GM12891 (cell line): ENCODE data around the gene SARDH.
"Not testable (repeated sequence)": the region's sequence is repeated elsewhere in the genome, so short reads cannot be mapped to it uniquely, and the experiment has no call there.

Source experiments
- DNase-seq: peaks from one replicate; pipeline ENCODE4 v3.0.0; 2011; ENCODE audit warnings: low spot score; ENCODE audit not compliant: insufficient read length
- FAIRE-seq: peaks from 2 replicates; lab custom pipeline; 2011; peaks lifted over from hg19 to GRCh38; lab: Jason Lieb, UNC
- PAX5 ChIP-seq: IDR thresholded peaks from 2 replicates; pipeline ENCODE4 v1.6.1; 2011; ENCODE audit warnings: low read length, moderate library complexity, mild to moderate bottlenecking; ENCODE audit not compliant: insufficient read depth, severe bottlenecking
- POLR2A ChIP-seq: IDR thresholded peaks from 2 replicates; pipeline ENCODE4 v1.6.1; 2011; ENCODE audit warnings: low read depth, low read length, control low read depth
- POLR2AphosphoS5 ChIP-seq: IDR thresholded peaks from 2 replicates; pipeline ENCODE4 v1.6.1; 2011; ENCODE audit warnings: low read depth, low read length, control low read depth
- POU2F2 ChIP-seq: IDR thresholded peaks from 2 replicates; pipeline ENCODE4 v1.6.1; 2011; ENCODE audit warnings: low read depth, mild to moderate bottlenecking, control low read depth, low read length, moderate library complexity
- SPI1 ChIP-seq: IDR thresholded peaks from 2 replicates; pipeline ENCODE4 v1.6.1; 2011; ENCODE audit warnings: low read depth, low read length, control low read depth
- TAF1 ChIP-seq: IDR thresholded peaks from 2 replicates; pipeline ENCODE4 v1.6.1; 2011; ENCODE audit warnings: low read depth, low read length, control low read depth

The SARDH gene

DNA sequence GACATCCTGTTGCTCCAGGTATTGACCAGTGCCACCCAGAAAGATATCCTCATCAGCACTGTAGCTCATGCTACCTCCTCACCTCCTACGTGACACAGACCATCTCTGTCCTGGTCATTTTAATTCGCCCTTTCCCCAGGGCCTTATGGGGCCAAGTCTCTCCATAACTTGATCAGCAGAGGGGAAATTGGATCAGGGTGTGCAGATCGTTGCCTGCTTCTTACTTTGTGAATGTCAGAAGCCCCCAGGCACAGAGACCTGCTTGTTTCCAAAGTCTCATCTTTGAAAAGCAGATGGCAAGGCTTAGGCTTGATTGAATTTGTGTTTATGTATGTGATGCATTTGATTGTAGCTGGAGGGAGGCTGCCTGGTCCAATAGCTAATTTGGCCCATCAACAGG, 110.8 kb downstream of the SARDH start:
- FAIRE-seq = no peak
- TF ChIP-seq SPI1 (no peak), POU2F2 (no peak), TAF1 (no peak), PAX5 (no peak), POLR2AphosphoS5 (no peak), POLR2A (no peak)

DNA sequence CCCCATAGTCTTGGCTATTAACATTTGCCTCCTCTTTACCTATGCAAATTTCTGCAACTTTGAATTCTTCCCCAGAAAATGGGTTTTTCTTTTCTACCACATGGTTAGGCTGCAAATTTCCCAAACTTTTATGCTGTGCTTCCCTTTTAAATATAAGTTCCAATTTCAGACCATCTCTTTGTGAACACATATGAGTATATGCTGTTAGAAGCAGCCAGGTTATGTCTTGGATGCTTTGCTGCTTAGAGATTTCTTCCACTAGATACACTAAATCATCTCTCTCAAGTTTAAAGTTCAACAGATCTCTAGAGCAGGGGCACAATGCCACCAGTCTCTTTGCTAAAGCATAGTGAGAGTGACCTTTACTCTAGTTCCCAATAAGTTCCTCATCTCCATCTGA, 112.1 kb downstream of the SARDH start:
- DNase-seq, FAIRE-seq: not testable (repeated sequence)

More for the DNA sequence above, 110.8 kb downstream of the SARDH start:
- no peak for DNase-seq

DNA sequence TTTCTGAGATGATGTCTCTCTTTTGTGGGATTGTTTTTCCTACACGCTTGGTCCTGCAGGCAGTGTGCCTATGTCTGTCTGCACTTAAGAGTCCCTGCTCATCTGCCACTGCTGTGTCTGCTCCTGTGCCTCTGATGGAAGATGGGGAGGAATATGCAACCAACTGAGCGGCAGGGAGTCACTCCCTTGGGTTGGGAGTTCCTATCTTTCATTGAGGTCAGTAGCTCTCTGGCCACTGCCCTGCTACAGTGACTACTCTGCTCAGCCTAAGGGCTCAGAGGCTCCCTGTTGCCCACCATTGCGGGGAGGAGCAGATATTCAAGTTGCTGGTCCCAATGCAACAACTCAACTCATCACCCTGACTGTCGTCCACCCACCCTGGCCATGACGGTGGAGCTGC, 115.6 kb downstream of the SARDH start:
- FAIRE-seq = no peak
- no peak for TF ChIP-seq PAX5
- TF ChIP-seq SPI1 = no peak
- no peak for TF ChIP-seq TAF1
- TF ChIP-seq POLR2A = no peak
- no peak for TF ChIP-seq POU2F2
- TF ChIP-seq POLR2AphosphoS5 = no peak
- no peak for DNase-seq

DNA sequence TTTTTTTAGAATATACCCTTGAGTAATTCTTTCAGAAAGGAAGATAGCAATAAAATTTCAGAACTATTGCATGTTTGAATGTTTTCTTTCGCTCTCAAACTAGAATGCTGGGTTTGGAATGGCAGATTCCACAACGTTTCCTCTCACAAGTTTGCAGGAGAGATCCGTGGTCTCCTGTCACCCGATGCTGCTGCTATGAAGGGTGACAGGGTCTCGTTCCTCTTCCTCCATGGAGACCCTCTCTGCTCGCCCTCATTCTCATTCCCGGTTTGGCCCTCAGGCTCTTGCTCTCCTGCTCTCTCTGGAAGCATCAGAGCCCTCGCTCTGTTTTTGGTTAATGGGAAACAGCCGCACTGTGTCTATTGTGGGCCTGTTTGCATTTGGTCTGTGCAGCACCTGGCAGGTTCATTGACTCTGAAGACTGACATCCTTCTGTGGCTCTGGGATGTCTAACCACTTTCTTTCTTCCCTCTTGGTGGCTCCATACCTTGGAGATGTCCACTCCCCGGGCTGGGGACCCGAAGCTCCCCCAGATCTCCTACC, 116.4 kb downstream of the SARDH start:
- FAIRE-seq (no peak), DNase-seq (no peak)
- no peak for TF ChIP-seq PAX5
- TF ChIP-seq POLR2AphosphoS5 = no peak
- TF ChIP-seq POU2F2 = no peak
- no peak for TF ChIP-seq TAF1
- TF ChIP-seq POLR2A = no peak
- no peak for TF ChIP-seq SPI1

DNA sequence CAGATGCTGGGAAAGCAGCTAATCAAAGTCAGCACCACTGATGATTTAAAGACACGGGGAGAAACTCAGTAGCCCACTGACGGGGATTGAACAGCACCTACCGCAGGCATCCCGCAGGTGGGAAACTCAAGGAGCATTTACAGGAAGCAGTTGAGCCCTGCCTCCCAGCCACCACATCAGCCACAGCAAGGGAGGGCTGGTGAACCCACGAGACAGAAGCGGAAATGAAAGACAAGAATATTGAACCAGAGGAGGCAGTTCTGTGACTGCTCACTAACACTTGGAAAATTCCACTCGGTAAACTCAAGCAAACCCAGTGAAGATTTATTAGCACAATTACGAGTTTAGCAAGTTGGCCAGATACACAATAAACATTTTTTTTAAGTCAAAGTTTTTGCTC, 118.4 kb downstream of the SARDH start:
- TF ChIP-seq TAF1 = no peak
- TF ChIP-seq SPI1 = peak; percentile 69
- FAIRE-seq = peak; percentile 87

DNA sequence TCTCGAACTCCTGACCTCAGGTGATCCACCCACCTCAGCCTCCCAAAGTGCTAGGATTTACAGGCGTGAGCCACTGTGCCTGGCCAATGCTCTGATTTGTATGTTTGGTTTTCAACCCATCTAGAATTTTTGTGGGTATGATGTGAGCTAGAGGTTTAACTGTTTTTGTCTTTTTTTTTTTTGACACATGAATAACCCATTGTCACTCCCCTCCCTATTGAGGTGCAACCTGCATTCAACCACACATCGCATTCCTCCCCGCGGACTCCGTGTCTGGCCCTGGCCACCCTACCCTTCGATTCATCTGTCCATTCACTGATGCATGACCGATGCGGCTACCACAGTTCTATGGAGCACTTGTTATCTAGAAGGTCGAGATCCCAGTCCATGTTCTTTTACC, 119.4 kb downstream of the SARDH start:
- no peak for DNase-seq
- FAIRE-seq = no peak
- TF ChIP-seq POLR2A (no peak), TAF1 (no peak), PAX5 (no peak), POU2F2 (no peak), POLR2AphosphoS5 (no peak), SPI1 (no peak)

More for the DNA sequence above, 118.4 kb downstream of the SARDH start:
- DNase-seq = peak; percentile 56

DNA sequence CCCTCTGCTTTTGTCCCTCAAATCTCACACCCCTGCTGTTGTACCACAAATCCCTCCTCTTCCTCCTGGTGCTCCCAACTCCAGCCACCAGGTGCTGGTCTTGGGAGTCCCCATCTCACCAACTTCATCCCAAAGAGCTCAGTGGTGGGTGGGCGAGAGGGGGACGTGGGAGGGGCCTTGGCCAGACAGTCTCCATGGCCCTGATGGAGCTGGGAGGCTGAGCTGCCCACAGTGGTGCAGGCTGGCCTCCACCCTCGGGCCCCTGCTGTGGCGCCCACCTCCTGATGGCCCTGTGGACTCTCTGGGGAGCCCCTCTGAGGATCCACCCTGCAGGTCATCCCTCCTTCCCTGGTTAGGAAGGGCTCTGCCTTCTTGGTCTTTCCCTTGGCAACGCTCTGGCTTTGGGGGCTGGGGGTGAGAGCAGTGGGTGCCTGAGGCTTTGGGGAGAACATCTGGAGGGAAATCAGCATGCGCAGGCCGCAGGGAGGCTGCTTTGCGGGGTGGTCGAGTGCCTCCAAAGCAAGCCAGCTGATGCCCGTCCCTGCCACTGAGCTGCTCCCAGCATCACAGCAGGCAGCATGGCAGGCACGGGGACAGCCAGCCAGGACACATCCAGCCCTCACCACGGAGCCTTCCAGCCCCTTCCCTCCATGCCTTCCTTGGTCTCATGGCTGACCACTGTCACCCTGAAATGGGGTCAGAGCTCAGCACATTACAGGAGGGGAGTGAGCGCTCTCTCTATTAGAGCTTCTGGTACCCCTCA, 121.3 kb downstream of the SARDH start:
- TF ChIP-seq POLR2A (no peak), SPI1 (no peak), POLR2AphosphoS5 (no peak), PAX5 (no peak), TAF1 (no peak), POU2F2 (no peak)
- FAIRE-seq (no peak), DNase-seq (no peak)

DNA sequence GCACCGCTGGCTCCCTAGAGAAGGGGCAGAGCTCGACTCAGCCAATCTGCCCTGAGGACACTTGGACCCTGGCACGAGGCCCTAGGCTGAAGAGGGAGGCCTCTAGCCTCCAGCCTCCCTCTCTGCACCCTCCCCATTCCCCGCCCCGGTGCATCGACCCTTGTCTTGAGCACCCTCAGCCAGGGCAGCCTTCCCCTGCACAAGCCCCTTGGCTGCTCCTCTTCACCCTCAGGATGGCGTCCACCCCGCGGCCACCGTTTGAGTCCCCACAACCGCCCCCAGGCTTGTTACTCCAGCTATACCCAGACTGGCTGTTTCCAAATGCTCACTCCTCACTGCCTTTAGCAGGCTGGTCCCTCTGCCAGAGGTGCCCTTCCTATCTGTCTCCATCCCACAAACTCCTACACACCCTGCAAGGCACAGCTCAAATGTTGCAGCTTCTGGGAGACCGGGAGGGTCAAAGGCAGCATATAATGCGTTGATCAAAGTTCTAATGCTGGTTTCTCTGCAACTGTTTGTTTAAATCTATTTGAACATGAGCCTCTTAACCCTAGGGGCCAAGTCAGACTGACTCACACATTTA, 122.5 kb downstream of the SARDH start:
- TF ChIP-seq PAX5 = no peak
- TF ChIP-seq POLR2AphosphoS5 = no peak
- no peak for TF ChIP-seq POLR2A
- no peak for FAIRE-seq
- no peak for DNase-seq

DNA sequence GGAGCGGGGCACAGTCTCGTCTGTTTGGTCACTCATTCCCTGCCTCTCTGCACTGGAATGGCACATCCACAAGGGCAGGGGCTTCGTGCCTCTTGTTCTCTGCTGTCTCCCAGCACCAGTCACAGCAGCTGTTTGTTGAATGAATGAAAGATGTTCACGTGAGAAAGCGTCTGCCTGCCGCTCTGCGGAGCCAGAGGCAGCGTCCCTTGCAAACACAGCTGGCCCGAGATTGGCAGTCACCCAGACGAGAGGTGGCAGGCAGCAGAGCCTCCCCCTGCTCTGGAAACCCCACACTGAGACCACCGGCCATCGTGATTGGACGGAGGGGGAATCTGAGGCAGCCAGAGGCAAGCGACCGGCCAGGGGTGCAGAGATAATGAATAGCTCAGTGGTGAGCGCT, 123.0 kb downstream of the SARDH start:
- no peak for FAIRE-seq
- no peak for DNase-seq
- TF ChIP-seq SPI1 = no peak
- no peak for TF ChIP-seq POLR2AphosphoS5
- TF ChIP-seq TAF1 = no peak
- no peak for TF ChIP-seq POLR2A
- TF ChIP-seq POU2F2 = no peak
- TF ChIP-seq PAX5 = no peak

DNA sequence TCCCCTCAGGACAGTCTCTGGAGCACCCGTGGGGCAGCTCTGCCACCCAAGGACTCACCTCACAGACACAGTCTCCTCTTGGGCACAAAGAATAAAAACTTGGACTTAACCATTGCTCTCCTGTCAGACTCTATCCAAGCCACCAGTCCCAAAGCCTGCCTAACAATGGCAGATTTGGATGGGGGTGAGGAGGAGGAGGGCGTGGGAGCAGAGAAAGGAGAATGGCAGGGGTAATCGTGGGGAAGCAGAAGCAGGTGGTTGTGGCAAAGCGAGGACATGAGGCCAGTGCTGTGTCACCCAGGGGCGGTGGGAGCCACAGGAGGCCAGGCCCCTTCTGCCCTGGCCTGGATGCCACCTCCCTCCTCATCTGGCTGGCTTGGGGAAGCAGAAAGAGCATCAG, 123.5 kb downstream of the SARDH start:
- TF ChIP-seq PAX5 (no peak), SPI1 (no peak), POLR2AphosphoS5 (no peak), POU2F2 (no peak), POLR2A (no peak), TAF1 (no peak)
- no peak for FAIRE-seq
- DNase-seq = no peak
